Ovary (tissue), 10 donors: ENCODE measurements around the gene CASKIN2. TPM values are rescaled to one million over a fixed set of nuclear protein-coding genes. Genes with fewer than 3 reads are reported as not detected.
A peak's percentile ranks its signal among the peaks of the same experiment; 100 is the strongest.

Experiments used
- DNase-seq, 5 donors: peaks; one replicate each; pipeline ENCODE4 v3.0.0-alpha.2; 2019 to 2020
- H3K27ac ChIP-seq, 2 donors: fragments of 200-600 bp; one replicate each; pipeline versions ENCODE4 v1.5.1 to v1.8.0; 2019 to 2022
- H3K27me3 ChIP-seq: fragments of 200-600 bp; one replicate; pipeline ENCODE4 v1.8.0; 2022
- H3K36me3 ChIP-seq: fragments of 200-600 bp; sonication (generic); one replicate; pipeline ENCODE4 v1.5.1; 2019
- H3K4me1 ChIP-seq: one replicate; pipeline ENCODE4 v1.8.1; 2013; ENCODE audit warnings: mild to moderate bottlenecking, moderate library complexity; ENCODE audit not compliant: insufficient read depth
- H3K4me3 ChIP-seq: fragments of 200-600 bp; sonication (generic); one replicate; pipeline ENCODE4 v1.5.1; 2017
- H3K9me3 ChIP-seq, 2 donors: fragments of 200-600 bp in 1 of 2; sonication (generic) in 1 of 2; one replicate each; pipeline versions ENCODE4 v1.5.1 to v1.8.1; 2013 to 2019; ENCODE audit warnings: mild to moderate bottlenecking in 1 of 2, moderate library complexity in 1 of 2
- EP300 ChIP-seq: sonication (generic); formaldehyde crosslinking; IDR thresholded peaks from one replicate; pipeline ENCODE4 v1.6.1; 2017; ENCODE audit warnings: antibody characterized with exemption
- POLR2A ChIP-seq: fragments of 450-650 bp; IDR thresholded peaks from one replicate; pipeline ENCODE4 v1.6.1; 2017; ENCODE audit warnings: antibody characterized with exemption, mild to moderate bottlenecking, moderate library complexity
- WGBS, 3 donors: extraction: QIAGEN DNeasy Blood & Tissue Kit in 1 of 3; methylation state at CpG; one replicate each; pipeline versions ENCODE4 v1.1.5 to v1.1.7; 2013 to 2017; 5-methylcytosine and 5-hydroxymethylcytosine counted together
- intact Hi-C, 4 donors: fragments of 100-400 bp; cut with DNase I; formaldehyde crosslinking; loops; one replicate each; pipeline versions ENCODE4 v1.11.0 to v1.15.1; 2022 to 2023
- long read RNA-seq, 3 donors: library from polyadenylated mRNA in 2 of 3; unstranded in 2 of 3; transcript quantifications; one replicate each; pipeline ENCODE4 v2.0.0 and lab custom pipeline, GENCODE V29; 2021 to 2026
- polyA plus RNA-seq, 2 donors: library from polyadenylated mRNA; stranded (reverse); fragments of 200-250 nt in 1 of 2; fragments of 350-450 nt in 1 of 2; fragmentation: Illumina TruSeq in 1 of 2; extraction: RNeasy Lipid Tissue Mini Kit (QIAGEN cat#74804) in 1 of 2; gene quantifications; one replicate each; pipeline ENCODE4 v1.2.3, GENCODE V29; 2013 to 2014
- total RNA-seq, 7 donors: library from RNA; depleted of rRNA in 2 of 7; stranded (reverse); fragments of >200 nt in 2 of 7; fragmentation: NEBNext Ultra II Directional in 3 of 7; extraction: Animal tissue kit (Norgen Biotek cat#: 25700) in 3 of 7; gene quantifications; one replicate each; pipeline versions ENCODE4 v1.1.0 to v1.2.4, GENCODE V29; 2016 to 2023
- TF ChIP-seq, protein P1 (sequence below), 3 donors: fragments of 450-650 bp in 2 of 3; fragments of 200-600 bp in 1 of 3; IDR thresholded peaks; one replicate each; pipeline versions ENCODE4 v1.5.1 to v1.8.0; 2016 to 2022; ENCODE audit warnings: antibody characterized with exemption in 3 of 3, mild to moderate bottlenecking in 1 of 3
- donor health status: DM: no; HTN: no; CAD: no; lungs with moderate emphysema.
- donor health status: DM: no; HTN: no; CAD: no.
- donor health status: Bipolar disorder and iron deficiency.
- donor health status: DM: yes; HTN: yes; CAD: no.
- donor health status: DM: no; HTN: no; CAD: no.
- donor health status: DM: yes; HTN: yes; CAD: no.

The CASKIN2 gene
- total RNA-seq: 10 to 100 TPM in 6 of 7 donors, 1 to 10 TPM in 1; 9.1 to 58.7 (median 41.3) TPM
- 10 to 100 TPM; 11.0 to 13.9 TPM for polyA plus RNA-seq
- long read RNA-seq, donor 1, partial matches to known transcripts: 48 of 52 reads
- long read RNA-seq, donor 1, other reads (novel, unspliced or antisense): 2 of 52 reads
- long read RNA-seq, donor 2: 0 reads
- long read RNA-seq, donor 3, full-length matches to known transcripts: 3 of 39 reads
- long read RNA-seq, donor 3, partial matches to known transcripts: 32 of 39 reads
- long read RNA-seq, donor 3, other reads (novel, unspliced or antisense): 4 of 39 reads

DNA sequence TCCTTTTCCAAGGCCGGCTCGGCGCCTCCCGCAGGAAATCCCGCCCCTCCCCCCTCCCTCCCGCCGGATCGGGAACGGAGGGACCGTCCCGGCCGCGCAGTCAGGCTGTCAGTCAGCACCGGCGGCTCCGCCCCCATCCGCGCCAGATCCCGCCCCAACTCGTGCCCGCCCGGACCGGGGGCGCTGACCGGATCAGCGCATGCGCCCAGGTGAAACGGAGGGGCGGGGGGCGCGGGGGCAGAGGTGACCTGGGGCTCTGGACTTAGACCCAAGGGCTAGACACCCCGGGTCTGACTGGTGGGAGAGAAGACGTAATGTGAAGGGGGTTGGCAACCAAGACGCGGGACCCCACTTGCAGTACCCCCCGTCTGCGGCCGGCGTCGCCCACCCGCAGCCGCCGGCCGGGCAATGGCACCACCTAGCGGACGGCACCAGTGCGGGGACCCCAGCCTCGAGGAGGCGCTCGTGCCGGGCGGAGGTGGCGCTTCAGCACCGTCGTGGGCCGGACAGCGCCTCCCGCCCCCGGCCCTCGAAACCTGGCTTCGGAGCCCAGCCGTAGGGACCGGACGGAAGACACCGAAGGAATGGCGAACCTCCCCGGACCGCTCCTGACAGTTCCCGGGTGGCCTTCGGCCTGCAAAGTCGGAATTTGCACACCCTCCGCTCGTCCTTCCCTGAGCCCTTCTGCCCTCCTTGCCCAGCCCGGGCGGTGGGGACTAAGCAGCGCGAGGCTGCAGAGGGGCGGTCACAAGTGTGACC is at the start of gene CASKIN2:
TSS of gene CASKIN2 (minus strand) at position 42 of the 759 bp plus-strand sequence. CDS start 1,733 bp downstream, outside the sequence.
- DNase-seq: peak; percentile 98 to 99 (median 99)
- H3K9me3 ChIP-seq: no peaks in the 10 kb centered on the region
- H3K27me3 ChIP-seq: no peaks in the 10 kb centered on the region
- peak within 1 kb of the TSS; percentile 94 for H3K4me3 ChIP-seq
- intact Hi-C loops: loop anchor here in 2 of 4 donors (1.0 to 10.0 kb wide), 4 partner anchors 72 to 191 kb away; partner anchors contain the start of gene MYO15B (in 1 of the 2)
- H3K27ac ChIP-seq: peak within 1 kb of the TSS; percentile 69 to 79
- peaks cover 23% of the 10 kb centered on the region for H3K4me1 ChIP-seq
- WGBS, 3 donors: 0 to 1% (median 0%) methylated on average over 56 to 78 of the region's 78 CpGs
- no peaks in the 10 kb centered on the region for H3K36me3 ChIP-seq
- TF ChIP-seq, protein P1, sequence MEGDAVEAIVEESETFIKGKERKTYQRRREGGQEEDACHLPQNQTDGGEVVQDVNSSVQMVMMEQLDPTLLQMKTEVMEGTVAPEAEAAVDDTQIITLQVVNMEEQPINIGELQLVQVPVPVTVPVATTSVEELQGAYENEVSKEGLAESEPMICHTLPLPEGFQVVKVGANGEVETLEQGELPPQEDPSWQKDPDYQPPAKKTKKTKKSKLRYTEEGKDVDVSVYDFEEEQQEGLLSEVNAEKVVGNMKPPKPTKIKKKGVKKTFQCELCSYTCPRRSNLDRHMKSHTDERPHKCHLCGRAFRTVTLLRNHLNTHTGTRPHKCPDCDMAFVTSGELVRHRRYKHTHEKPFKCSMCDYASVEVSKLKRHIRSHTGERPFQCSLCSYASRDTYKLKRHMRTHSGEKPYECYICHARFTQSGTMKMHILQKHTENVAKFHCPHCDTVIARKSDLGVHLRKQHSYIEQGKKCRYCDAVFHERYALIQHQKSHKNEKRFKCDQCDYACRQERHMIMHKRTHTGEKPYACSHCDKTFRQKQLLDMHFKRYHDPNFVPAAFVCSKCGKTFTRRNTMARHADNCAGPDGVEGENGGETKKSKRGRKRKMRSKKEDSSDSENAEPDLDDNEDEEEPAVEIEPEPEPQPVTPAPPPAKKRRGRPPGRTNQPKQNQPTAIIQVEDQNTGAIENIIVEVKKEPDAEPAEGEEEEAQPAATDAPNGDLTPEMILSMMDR (IDR thresholded peaks at IDR 0.05): peak; percentile 93 to 99 (median 98)
- peak; percentile 12 for TF ChIP-seq POLR2A
- TF ChIP-seq EP300: no peak

DNA sequence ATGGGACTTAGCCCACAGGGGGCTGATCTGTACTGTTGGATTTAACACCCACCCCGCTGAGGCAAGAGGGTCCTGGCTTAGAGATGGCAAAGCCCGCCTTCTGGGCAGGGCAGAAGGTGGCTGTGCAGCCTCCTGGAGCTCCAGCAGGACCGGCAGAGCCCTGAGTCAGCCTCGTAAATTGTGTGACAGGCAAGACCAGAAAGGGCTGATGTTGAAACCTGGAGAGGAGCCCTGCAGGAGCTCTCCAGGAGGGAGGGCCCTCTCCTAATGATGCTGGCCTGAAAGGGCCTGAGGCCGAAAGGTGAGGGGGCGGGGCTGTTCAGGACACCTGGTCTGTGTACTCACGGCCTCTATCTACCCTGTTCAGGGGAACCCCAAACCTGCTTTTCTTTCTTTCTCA is 49.7 kb upstream of the CASKIN2 start:
- H3K4me1 ChIP-seq: peaks cover 4% of the 10 kb centered on the region

GRCh38 chr17:75564195-75564594 is 48.9 kb upstream of the CASKIN2 start:
- no peak overlapping the region for H3K27ac ChIP-seq
- intact Hi-C loops: no loop called here
- peaks cover 4% of the 10 kb centered on the region for H3K4me1 ChIP-seq
- no peaks in the 10 kb centered on the region for H3K27me3 ChIP-seq
- WGBS, 3 donors: 94 to 96% (median 95%) methylated on average over 11 of the region's 11 CpGs
- no peaks in the 10 kb centered on the region for H3K36me3 ChIP-seq
- H3K9me3 ChIP-seq: no peaks in the 10 kb centered on the region
- TF ChIP-seq, protein P1 (IDR thresholded peaks at IDR 0.05): no peak
- TF ChIP-seq POLR2A: no peak
- TF ChIP-seq EP300: no peak
- no peak for DNase-seq
- H3K4me3 ChIP-seq: no peak overlapping the region

More for the DNA sequence above, 49.7 kb upstream of the CASKIN2 start:
- Histone ChIP-seq H3K27ac (no peak overlapping the region), H3K9me3 (no peaks in the 10 kb centered on the region), H3K4me3 (no peak overlapping the region), H3K27me3 (no peaks in the 10 kb centered on the region), H3K36me3 (no peaks in the 10 kb centered on the region)
- 84 to 85% (median 85%) methylated on average over 7 of the region's 7 CpGs for WGBS, 3 donors
- TF ChIP-seq EP300: no peak
- TF ChIP-seq POLR2A: no peak
- TF ChIP-seq, protein P1 (IDR thresholded peaks at IDR 0.05): no peak
- intact Hi-C loops: no loop called here
- DNase-seq: no peak

- no peaks in the 10 kb centered on the region for H3K9me3 ChIP-seq
- no peaks in the 10 kb centered on the region for H3K36me3 ChIP-seq
- H3K4me3 ChIP-seq: no peak overlapping the region
- peaks cover 4% of the 10 kb centered on the region for H3K4me1 ChIP-seq
- TF ChIP-seq EP300: no peak
- no peak for TF ChIP-seq POLR2A
- TF ChIP-seq, protein P1 (IDR thresholded peaks at IDR 0.05): no peak
- intact Hi-C loops: no loop called here
- H3K27ac ChIP-seq: no peak overlapping the region
- WGBS, 3 donors: 94 to 95% (median 95%) methylated on average over 26 to 28 of the region's 28 CpGs
- no peak for DNase-seq
- H3K27me3 ChIP-seq: no peaks in the 10 kb centered on the region
Observed at GRCh38 chr17:75563063-75563758, 47.9 kb upstream of the CASKIN2 start.
